Amygdala (tissue), 56 donors: Measurements from ENCODE around the gene ARHGEF16.

Experiments used
- DNase-seq, 56 donors: peaks; one replicate each; lab custom pipeline; 2025; lab: John Stamatoyannopoulos, UW

ARHGEF16 gene

DNA sequence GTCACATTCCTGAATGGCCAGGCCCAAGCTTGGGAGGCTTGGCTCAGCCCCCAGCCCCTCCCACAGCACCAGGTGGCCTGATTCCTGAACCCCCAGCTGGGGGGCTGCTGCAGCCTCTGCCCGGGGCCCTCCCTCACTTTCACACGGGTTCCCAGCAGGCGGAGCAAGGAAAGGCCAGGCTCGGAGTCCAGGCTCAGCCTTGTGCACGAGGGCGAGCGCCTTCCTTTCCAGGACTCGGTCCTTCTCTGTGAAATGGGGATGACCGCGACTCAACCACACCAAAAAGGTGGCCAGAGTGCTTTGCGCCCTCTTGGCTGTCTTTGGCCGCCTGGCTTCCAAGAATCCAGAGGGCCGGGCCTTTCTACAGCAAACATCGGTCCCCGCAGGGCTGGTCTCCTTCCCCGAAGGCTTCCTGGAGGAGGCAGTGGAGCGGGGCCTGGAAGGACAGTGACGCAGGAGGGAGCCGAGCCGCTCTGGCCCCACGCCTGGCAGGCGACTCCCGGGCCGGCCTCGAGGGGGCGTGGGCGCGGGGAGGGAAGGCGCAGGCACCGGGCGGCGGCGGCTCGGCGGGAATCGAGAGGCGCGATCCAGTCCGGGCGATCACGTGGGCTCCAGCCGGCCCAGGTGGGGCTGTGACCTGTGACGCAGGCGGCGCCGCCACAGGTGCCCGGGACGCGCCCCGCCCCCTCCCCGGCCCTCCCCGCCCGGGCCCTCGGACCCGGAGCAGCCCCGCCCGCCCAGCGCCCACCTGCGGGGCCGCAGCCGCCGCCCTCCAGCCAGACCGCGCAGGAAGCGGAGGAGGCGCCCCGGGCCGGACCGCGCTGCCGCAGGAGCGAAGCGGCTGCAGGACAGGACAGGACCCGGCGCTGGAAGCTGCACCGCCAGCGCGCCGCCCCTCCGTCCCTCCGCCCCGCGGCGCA lies at the start of gene ARHGEF16:
Gene ARHGEF16 (plus strand): TSS at position 775 of the 920 bp plus-strand sequence. CDS start 8,420 bp downstream, outside the sequence.
- peak in 6 of 56 donors; percentile 13 to 65 (median 36) for DNase-seq

DNA sequence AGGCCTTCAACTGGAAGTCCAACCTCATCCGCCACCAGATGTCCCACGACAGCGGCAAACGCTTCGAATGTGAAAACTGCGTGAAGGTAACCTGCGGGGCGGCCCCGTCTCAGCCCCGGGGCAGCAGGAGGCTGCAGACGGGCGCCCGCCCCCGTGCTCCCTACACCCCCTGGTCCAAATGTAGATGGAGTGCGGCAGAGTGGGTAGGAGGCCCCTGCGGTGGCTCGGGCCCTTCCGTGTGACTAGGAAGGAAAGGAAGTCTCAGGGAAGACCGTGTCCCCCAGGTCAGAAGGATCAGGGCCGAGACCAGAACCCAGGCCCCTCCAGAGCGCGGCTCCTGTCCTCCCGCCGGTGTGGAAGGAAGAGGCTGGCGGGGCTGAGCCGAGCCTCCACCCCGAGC lies 49.7 kb upstream of the ARHGEF16 start:
- DNase-seq: no peak

DNA sequence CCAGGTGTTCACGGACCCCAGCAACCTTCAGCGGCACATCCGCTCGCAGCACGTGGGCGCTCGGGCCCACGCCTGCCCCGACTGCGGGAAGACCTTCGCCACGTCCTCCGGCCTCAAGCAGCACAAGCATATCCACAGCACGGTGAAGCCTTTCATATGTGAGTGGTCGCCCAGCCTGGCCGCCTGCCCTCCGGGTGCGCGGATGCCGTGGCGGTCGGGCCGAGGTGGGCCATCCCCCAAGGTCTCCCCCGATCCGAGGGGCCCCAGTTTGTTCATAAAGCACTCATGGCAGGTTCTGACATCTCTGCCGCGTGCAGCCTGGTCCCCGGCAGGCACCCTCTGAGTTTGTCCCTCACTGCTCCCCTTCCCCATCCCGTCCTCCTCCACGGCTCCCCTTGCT lies 49.0 kb upstream of the ARHGEF16 start:
- DNase-seq: no peak

DNA sequence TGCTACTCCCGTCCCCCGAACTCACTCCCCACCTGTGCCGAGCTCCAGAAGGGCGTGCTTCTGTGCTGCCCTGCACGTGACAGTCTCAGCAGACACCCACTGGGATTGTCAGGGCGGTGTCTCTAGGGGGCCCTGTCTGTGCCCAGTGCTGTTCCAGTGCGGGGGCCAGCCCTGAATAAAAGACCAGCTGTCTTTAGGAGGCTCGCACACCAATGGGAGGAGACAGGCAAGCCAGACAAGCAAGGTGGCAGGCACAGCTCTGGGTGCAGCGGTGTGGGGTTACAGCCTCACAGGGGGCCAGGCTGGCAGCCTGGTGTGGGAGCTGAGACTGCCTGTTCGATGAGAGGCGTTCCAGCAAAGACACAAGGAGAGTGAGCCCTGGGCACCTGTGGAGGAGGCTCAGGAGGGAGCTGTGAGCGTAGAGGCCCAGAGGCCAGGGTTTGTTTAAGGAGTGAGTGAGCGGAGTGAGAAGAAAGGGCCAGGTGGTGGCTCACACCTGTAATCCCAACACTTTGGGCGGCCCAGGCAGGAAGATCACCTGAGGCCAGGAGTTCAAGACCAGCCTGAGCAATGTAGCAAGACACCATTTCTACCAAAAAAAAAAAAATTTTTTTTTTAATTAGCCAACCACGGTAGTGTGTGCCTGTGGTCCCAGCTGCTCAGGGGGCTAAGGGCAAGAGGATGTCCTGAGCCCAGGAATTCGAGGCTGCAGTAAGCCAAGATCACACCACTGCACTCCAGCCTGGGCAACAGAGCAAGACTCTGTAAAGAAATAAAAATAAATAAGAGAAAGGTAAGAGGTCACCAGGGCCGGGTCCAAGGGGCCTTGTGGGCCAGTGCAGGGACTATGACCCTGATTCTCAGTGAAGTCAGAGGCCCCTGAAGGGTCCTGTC lies 48.2 kb upstream of the ARHGEF16 start:
- no peak for DNase-seq

DNA sequence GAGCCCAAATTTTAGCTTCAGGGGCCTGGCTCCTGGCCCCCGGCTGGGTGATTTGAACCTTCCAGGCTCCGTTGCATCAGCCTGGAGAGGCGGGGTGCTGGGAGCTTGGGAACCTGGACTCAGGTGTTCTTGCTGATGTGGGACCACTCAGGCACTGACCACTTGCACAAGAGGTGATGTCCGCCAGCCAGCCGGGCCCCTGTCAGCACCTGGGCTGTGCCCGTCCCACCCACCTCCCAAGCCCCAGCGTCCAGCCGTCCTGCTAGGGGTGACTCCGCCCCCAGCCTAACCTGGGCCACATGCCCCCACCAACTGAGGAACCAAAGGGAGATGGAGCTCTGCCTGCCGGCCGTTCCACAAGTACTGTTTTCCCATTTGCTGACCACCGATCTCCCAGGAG lies 47.4 kb upstream of the ARHGEF16 start:
- DNase-seq: no peak

DNA sequence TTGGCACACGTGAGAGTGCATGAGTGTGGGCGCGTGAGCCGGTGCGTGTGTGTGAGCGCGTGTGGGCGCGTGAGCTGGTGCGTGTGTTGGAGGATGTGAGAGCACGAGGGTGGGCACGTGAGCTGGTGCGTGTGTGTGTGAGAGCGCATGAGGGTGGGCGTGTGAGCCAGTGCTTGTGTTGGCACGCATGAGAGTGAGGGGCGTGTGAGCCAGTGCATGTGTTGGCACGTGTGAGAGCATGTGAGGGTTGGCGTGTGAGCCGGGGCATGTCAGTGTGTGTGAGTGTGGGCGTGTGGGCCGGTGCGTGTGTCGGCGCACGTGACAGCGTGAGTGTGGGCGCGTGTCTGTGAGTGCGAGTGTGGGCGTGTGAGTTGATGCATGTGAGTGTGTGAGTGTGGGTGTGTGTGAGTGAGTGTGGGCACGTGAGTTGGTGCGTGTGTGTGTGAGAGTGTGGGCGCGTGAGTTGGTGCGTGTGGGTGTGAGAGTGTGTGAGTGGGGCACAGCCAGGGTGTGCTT lies 45.7 kb upstream of the ARHGEF16 start:
- DNase-seq: peak in 4 of 56 donors; percentile 13 to 79 (median 37)

DNA sequence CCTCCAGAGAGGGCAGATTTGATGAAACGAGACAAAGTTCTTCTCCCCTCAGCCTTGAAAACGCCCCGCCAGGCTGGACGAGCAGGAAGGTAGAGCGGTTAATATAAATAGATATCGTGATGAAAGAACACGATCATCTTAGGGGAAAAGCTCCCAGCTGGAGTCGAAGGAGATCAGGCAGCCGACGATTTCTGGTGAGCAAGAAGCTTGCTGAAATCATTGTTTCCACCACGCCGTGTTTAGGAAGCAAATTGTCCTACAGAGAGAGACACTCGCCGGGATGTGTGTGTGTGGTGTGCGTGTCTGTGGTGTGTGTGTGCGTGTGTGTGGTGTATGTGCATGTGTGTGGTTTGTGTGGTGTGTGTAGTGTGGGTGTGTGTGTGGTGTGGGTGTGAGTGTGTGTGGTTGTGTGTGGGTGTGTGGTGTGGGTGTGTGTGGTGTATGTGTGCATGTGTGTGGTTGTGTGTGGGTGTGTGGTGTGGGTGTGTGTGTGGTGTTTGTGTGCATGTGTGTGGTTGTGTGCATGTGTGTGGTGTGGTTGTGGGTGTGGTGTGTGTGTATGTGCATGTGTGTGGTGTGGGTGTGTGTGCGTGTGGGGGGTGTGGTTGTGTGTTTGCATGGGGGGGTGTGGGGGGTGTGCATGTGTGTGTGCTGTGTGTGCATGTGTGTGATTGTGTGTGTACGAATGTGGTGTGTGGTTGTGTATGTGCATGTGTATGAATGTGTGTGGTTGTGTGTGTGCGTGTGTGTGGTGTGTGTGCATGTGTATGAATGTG lies 44.9 kb upstream of the ARHGEF16 start:
- no peak for DNase-seq

DNA sequence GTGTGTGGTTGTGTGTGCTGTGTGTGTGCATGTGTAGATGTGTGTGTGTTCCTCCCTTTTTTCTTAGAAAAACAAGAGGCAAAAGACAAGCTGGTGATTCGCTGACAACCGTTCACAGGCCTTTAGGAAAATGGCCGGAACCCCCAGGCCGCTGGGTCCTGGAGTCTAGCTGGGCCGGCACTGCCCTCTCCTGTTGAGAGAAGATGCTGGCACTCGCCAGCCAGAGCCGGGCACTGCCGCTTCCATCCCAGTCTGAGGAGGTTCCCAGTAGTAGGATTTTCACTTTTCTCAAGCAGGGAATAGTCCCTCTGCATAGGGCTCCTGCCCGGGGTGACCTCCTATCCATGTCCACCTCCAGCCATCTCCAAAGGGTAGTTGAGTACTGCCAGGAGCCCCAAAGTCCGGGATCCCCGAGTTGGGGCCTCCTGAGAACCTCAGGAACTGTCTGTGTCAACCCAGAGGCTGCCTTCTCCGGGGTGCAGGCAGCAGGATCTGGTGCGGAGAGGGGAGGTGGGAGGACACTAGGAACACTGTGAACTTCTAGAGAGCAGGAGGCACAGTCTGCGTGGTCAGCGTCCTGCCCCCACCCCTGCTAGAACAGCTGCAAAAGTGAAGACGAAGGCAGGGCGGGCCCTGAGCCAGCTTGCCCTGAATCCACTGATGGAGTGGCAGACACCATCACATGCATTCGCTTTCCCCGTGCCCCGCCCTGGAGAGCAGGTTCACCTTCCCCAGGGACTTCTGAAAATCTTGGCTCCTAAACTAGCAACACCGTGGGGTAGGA lies 44.1 kb upstream of the ARHGEF16 start:
- DNase-seq: peak in 52 of 56 donors; percentile 8 to 84 (median 54)

DNA sequence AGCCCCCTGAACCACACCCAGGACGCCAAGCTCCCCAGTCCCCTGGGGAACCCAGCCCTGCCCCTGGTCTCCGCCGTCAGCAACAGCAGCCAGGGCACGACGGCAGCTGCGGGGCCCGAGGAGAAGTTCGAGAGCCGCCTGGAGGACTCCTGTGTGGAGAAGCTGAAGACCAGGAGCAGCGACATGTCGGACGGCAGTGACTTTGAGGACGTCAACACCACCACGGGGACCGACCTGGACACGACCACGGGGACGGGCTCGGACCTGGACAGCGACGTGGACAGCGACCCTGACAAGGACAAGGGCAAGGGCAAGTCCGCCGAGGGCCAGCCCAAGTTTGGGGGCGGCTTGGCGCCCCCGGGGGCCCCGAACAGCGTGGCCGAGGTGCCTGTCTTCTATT lies 42.7 kb upstream of the ARHGEF16 start:
- no peak for DNase-seq

DNA sequence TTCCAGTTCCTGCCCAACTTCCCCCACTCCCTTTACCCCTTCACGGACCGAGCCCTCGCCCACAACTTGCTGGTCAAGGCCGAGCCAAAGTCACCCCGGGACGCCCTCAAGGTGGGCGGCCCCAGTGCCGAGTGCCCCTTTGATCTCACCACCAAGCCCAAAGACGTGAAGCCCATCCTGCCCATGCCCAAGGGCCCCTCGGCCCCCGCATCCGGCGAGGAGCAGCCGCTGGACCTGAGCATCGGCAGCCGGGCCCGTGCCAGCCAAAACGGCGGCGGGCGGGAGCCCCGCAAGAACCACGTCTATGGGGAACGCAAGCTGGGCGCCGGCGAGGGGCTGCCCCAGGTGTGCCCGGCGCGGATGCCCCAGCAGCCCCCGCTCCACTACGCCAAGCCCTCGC lies 42.1 kb upstream of the ARHGEF16 start:
- DNase-seq: no peak

DNA sequence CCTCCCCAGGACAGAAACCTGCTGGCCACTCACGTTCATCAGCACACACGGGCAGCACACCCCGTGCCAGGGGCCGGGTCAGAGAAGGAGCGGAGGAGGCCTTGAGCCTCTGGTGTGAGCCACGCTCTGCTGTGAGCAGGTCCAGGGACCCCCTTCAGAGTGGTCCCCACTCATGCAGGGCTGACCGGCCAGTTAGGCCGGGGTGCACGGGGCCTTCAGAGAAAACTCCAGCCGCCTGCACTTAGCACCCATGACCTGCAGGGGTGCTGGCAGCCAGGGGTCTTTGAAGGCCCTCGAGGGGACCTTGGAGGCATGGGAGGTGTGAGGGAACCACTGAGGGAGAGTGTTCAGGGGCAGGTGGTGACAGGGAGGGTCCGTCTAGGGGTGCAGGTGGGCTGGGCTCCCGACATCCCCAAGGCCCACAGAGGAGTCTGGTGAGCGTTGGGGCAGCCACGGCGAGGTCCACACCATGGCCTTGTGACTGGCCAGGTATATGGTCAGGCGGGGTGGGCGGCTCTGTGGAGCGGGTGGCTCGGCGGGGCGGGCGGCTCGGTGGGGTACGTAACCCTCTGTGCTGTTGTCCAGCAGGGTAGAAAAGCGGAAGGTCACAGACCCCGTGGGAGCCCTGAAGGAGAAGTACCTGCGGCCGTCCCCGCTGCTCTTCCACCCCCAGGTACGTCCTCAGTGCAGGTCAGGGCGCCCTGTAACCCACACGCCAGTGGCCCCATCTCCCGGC lies 40.3 kb upstream of the ARHGEF16 start:
- DNase-seq: no peak

DNA sequence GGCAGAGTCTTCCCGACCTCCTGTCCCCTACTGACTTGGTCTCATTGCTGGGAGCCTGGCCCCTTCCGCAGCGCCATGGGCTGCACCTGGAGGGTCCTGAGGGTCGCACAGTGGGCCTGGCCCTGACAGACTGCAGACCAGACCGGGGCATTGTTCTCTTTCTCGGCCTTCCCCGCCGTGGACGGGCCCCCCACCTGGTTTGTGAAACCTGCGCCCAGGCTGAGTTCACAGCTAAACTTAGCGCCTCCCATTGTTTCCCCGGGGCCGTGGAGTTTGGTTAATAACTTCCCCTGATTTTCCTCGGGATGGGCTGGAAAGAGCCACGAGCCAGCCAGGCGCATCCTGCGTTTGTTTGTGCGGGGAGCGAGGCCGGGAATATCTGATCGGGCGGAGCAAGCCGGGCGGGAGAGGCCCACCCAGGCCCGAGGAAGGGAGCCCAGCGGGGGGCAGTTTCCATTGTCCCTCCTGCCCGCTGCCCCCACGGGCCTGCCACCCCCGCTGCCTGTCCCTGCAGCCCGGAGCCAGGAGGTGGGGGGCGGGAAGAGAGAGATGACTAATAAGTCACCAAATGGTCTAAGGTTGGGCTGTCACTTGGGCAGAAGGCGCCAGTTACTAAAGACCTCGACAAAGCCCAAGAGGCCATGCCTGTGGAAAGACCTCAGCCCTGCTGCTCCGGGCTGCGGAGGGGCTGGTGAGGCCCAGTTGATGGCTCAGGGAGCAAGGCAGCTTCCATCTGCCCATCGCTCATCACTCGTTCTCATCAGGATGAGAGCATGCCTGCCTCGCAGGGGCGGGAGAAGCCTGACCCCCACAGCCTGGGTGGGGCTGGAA lies 39.0 kb upstream of the ARHGEF16 start:
- DNase-seq: no peak

DNA sequence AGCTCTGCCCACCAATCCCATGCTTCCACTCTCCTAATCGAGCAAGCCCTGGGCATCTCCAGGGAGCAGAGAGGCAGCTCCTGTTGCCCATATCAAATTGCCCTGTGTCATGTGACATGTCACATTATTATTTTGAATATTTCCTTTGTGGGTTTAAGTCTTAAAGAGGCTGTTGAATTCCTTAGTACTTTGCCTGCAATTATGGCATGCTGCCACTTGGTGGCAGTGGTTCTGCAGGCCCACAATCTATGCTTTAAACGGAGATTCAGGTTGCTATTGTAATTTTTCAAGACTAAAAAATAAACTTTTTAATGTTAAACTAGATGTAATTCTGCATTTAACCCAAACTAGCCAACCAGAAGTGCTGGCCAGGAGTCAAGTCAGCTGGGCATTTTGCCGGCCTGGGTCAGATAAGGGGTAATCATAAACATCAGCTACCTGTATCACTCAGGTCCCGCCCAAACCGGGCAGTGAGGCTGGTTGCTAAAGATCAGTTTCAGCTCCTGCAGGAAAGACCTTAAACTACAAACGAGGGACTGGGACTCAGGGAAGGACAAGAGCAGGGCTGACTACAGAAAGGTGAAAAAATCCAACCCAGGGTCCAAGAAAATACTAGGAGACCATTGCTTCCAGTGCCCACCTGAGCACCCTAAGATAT lies 37.3 kb upstream of the ARHGEF16 start:
- no peak for DNase-seq

DNA sequence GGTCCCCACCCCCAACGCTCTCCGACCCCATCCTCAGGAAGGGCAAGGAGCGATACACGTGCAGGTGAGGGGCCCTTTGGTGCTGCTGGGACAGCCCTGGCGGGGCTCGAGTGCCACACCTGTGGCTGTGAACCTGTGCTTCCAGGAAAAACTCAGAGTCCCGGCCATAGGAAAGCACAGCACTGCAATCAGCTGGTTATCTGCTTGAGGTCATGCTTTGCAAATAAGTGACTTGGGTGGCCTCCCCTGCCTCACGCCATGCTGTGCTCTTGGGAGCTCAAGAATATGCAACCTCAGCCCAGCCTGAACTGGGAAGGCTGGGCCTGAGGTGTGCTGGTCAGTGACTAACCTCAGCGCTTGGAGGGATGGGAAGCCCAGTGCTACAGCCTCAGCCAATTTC lies 36.5 kb upstream of the ARHGEF16 start:
- no peak for DNase-seq

DNA sequence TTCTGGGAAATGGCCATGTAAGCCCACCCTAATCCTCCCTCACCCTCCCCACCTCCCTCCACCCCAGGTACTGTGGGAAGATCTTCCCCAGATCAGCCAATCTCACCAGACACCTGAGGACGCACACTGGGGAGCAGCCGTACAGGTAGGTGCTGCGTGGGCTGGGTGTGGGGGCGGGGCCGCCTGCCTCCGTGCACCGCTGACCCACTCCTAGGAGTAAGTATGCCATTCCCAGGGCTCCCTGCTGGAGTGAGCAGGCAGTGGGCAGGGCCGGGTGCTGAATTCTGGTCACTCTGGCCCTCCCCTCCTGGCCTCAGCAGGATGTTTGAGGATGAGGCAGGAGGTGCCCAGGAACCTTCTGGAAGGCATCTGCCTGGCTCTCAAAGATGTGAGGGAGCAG lies 35.9 kb upstream of the ARHGEF16 start:
- DNase-seq: no peak

DNA sequence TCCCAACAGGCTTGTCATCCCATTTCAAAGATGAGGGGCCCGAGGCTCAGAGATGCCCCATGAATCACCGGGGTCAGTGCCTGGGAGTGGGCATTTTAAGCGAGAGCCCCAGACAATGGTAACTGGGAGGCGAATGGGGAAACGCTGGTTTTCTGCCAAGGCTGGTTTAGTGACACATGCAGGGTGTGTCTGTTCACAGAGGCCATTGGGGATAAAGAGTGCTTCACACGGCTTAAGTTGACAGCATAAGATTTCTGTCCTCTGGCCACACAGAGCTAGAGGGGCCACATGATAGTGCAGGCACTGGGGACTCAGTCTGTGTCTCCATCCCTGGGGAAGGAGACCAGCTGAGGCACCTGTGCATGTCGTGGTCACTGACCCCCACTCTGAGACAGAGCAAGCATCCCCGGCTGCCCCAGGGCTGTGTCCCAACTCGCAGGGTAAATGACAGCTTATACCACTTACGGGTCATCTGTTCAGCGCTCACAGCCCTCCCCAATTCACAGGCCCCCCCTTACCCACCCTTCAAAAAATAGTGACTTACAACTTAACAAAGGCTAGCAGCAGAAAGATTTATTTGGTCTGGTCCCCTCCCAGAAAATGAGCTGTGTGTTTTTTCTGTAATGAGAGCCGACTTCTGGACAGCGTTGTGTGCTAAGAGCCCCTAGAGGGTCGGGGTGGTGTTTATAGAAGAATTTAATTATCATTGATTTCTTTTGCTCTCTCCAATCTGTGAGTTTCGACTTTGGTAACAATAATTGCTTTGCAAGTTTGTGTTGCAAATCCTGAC lies 34.9 kb upstream of the ARHGEF16 start:
- DNase-seq: no peak
